Hematopoietic multipotent progenitor cell treated with erythropoietin and hydrocortisone succinate and interleukin-3 and kit ligand, for 6 days (in vitro differentiated cells): ENCODE data around the gene ADAM12.
"Not testable (repeated sequence)": the region's sequence is repeated elsewhere in the genome, so short reads cannot be mapped to it uniquely, and the experiment has no call there.

Experiments used
- DNase-seq: peaks from one replicate; pipeline ENCODE4 v3.0.0-alpha.2; 2015

Gene ADAM12

DNA sequence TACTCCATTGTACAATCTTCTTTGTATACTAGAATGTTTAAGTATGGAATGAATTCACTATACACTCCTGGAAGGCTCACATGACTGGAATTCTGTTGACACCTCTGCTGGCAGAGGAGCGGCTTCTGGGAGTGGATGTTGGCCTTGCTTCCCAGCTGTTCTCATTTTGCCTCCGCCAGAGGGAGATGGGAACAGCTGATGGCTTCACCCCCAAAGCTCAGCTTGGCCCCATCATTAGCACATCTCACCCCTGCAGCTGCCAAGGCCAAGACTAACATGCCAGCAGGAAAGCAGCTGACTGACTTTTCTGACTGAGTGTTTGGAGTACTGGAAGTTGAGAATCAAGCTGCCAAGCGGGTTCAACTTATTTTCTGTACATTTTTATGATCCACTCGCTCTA is 15.1 kb downstream of the ADAM12 start:
- no peak for DNase-seq

DNA sequence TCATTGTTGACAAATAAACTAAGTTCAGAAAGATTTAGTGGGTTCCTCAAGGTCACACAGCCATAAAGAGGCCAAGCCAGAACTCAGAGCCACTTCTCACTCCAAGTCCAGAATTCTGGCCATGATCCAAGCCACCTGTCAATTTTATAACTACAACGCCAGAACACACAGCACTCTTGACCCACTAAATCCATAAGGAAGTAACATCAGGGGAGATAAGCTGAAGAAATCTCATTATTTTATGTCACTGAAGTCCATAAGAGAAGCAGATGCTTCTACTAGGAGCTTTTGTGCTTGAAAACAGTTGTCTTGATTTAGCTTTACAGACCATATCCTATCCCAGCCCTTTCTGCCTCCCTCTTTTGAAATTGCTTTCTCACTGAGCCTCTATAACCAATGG is 15.9 kb downstream of the ADAM12 start:
- DNase-seq: no peak

DNA sequence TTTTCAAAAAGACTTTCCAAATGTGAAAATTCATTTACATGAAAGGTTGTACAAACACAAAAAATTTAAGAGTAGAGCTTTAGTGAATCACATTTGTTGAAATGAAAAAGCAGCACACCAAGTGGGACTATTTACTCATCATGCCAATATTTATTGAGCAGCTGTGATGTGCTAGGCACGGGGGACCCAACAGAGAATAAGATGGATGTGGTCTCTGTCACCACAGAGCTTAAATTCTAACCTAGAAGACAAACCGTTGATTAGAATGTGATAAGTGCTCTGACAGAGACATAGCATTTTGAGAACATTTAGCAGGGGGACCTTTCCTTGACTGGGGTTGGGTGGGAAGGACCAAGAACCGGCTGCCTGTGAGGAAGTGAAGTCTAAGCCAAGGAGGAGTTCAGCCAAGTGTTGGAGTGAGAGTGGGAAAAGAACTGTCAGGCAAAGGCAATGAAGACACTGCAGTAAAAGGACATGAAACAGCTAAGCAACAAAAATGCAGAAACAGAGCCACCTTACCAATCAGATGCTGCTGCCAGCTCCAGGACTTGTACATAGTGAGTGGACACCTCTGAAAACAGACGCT is 19.1 kb downstream of the ADAM12 start:
- no peak for DNase-seq

DNA sequence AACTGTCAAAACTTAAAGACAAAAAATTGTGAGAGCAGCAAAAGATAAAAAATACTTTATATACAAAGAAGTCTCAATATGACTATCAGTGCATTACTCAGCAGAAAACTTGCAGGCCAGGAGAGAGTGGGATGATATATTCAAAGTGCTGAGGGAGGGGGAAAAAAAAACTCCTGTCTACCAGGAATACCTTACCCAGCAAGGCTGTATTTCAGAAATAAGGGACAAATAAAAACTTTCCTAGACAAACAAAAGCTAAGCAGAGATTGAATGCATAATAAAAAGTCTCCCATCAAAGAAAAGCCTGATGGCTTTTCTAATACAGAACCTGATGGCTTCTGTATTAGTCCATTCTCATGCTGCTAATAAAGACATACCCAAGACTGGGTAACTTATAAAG is 31.1 kb downstream of the ADAM12 start:
- DNase-seq: no peak

DNA sequence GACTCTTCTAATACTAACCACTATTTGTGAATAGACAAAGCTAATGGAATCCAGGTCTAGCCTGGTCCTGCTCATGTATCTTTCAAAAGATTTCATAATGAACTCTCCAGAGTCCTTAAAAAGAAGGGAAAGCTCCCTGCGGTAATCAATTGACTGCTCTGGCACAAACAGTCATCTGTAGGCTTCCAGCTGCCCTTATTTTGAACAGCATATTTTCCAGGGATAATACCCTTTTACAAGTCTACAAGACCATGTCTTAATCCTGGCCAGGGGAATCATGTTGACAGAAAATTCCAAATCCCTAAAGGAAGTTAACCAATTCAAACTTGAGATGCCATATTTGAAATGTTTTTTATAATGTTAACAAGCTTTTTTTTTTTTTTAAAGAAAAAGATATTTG is 34.6 kb downstream of the ADAM12 start:
- no peak for DNase-seq

DNA sequence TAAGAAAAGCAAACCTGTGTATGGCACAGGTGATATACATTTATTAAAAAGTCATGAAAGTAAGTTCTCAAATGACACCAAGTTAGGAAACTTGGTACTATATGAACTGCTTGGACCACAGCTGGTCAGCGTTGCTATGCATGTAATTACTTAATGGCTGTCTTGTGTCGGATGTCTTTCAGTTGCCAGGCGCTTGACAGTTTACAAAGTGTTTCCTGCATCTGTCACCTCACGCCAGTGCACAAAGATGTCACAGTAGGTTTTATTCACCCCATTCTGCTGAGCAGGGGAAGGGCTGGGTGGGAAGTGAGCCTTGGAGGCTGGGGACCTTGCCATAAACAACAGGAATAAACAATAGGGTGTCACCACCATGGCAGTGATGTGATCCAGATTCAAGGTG is 35.8 kb downstream of the ADAM12 start:
- DNase-seq: no peak

DNA sequence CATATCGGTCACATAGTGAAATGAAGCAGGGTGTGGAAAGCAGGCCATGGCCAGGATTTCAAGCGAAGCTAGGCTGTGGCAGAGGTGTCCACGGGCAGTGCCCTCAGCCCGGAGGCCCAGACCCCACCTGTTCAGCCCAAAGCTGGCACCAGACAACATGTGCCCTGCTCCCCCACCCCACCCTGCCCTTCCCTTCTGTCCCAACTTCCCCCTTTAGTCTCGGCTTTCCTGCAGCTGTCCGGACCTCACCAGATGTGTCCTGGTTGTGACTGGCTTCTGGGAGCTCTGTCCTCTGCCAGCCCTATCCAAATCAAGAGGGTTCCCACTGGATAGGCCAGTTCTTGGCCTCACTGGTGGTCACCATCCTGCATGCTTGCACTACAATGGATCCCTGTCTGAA is 37.3 kb downstream of the ADAM12 start:
- DNase-seq: no peak

DNA sequence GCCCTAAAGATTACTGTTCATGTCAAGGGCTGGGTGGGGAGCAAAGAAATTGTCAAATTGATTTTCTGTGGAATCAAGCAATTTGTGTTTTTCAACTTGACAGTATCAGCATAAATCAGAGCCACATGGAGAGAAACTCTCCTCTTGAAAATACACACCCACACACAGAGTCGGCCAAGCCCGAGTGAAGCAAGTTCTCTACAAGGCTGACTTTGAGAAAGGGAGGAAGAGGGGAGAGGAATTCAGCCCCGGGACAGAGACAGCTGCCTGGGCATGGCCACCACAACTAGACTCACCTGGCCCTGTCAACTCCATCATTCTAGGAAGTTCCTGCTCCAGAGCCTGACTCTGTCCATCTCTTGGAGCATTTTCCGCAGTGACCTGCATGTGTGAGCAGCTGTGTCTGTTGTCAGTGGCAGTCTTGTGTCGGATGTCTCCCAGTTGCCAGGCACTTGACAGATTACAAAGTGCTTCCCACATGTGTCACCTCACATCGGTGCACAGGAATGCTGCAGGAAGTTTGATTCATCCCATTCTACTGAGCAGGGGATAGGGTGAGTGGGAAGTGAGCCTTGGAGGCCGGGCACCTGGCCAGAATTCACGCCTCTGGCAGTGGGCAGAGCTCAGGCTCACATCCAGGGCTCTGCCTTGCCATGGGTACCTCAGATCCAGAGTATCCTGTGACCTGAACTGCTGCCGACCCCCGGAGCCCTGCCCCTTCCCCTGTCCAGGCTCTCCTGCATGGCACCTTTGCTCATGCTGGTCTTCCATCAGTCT is 37.9 kb downstream of the ADAM12 start:
- no peak for DNase-seq

DNA sequence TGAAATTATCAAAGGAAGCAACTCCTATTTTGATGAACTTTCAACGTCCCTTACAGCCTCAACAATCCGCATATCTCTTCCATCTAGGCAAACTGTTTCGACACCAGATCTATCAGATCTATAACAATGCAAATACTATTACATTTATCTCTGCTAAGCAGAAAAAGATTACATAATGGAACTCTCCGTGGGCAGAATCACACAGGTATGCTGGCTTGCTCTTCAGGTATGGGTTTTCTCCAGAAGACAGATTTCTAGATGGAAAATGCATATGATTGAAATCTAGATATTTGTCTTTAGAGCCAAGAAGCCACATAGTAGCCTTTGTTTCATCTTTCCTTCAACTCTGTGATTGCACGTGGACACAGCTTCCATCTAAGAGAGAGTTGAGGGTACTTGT is 38.6 kb downstream of the ADAM12 start:
- no peak for DNase-seq

DNA sequence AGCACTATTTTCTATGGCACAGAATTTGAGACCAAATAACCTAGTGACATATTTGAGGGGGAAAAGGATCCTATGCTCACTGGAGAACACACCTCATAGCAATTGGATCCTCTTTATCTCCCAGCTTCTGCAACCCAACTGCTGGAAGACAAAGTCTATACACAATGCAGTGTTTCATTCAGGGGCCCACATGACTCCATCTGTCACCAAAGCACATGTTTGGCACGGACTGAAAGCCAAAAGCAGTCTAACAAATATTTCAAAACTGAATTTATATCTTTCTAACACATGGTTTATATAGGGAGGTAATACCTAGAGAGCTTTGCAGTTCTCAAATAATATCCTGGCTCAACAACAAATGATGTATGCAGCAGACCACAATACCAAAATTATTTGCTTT is 39.2 kb downstream of the ADAM12 start:
- no peak for DNase-seq

DNA sequence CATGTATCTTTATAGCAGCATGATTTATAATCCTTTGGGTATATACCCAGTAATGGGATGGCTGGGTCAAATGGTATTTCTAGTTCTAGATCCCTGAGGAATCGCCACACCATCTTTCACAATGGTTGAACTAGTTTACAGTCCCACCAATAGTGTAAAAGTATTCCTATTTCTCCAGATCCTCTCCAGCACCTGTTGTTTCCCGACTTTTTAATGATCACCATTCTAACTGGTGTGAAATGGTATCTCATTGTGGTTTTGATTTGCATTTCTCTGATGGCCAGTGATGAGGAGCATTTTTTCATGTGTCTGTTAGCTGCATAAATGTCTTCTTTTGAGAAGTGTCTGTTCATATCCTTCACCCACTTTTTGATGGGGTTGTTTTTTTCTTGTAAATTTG is 44.8 kb downstream of the ADAM12 start:
- DNase-seq: not testable (repeated sequence)

DNA sequence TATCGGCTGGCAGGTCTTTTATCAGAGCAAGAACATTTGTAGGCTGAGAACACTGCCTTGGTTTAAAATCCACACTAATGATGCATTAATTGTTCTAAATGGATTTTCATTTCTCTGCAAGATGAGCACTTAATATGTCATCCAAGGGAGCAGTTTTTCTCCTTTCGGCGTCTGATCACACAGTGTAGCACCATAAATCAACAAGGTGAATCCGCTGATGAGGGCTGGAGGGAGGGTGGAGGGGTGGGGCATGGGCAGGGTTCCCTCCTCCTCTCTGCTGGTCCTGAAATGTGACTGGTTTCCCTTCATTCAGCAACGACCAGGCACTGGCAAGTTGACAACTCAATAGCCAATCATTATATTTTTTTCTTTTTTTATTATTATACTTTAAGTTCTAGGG is 45.6 kb downstream of the ADAM12 start:
- no peak for DNase-seq

DNA sequence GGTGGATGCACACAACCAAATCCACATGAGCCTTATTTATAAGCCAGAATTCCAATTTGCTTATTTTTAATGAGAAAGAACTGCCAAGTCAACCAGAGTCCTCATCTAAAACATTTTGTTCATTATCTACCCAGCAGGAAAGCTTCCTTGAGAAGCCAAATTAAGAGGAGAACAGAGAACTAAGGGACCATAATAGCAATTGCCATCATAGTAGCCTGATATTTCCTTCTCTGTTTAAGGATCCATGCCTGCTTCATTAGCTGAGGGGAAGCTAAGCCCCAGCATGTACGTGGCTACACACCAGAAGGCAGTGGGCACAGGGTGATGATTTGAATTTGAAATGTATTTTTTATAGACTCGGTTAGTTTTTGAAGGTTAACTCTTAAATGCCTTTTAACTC is 46.8 kb downstream of the ADAM12 start:
- no peak for DNase-seq

DNA sequence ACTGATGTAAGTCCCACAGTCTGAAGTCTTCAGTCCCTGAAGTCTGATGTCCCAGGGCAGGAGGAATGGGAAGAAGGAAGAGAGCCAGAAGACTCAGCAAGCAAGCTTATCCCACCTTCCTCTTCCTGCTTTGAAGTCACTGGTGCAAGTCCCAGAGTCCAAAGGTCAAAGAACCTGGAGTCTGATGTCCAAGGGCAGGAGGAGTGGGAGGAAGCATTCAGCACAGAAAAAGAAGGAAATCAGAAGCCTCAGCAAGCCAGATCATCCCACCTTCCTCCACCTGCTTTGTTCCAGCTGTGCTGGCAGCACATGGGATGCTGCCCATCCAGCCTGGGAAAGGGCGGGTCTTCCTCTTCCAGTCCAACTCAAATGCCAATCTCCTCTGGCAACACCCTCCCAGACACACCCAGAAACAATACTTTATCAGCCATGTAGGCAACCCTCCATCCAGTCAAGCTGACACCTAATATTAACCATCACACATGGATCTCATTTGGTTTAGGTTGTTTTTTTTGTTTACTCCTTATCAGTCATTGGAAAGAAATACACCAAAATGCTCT is 50.9 kb downstream of the ADAM12 start:
- no peak for DNase-seq

DNA sequence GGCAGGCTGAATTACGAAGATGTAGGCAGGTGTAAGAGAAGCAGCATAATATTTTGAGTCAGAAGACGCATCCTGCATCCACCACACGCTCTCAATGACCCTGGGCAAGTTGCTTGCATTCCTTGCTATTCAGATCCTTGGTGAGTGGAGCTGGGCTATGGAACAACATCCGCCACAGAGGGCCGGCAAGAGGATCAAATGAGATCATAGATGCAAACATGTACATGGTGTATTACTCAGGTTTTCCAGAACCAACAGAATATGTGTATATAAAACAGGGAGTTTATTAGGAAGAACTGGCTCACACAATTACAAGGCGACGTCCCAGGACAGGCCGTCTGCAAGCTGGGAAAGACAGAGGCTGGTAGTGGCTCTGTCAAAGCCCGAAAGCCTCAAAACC is 51.5 kb downstream of the ADAM12 start:
- DNase-seq: no peak

DNA sequence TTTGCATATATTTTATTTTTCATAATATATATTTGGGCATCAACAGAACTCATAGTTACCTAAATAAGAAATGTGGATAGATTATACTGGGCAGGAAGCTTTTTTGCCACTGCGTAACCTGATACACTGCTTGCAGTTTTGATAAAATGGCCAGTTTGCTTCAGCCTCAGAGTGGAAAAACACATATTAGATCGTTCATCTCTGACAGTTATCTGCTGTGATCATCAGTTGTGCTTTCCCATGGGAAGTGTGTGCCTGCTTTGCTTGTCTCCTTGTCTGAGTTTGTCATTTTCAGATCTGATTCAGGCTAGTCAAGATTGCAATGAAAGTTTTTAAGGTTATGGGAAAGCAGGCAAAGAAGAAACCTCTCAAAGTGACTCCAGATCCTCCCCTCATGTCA is 54.0 kb downstream of the ADAM12 start:
- no peak for DNase-seq

DNA sequence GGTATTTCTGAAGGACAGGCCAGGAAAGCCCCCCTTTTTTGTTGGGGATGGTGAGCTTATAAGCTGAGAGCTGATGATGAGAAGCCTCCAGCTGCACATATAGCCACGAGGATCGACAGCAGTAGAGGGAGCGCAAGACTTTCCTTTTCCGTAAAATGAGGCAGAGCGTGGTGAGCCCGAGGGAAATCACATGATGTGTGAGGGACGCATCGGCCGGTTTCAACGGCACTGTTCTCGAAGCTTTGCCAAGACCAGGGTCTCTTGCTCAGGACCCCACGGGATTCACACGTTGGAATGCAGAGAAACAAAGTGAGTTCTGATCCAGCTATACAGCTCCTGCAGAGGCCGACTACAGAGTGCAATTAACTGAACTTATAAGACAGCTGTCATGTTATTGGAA is 55.7 kb downstream of the ADAM12 start:
- no peak for DNase-seq

DNA sequence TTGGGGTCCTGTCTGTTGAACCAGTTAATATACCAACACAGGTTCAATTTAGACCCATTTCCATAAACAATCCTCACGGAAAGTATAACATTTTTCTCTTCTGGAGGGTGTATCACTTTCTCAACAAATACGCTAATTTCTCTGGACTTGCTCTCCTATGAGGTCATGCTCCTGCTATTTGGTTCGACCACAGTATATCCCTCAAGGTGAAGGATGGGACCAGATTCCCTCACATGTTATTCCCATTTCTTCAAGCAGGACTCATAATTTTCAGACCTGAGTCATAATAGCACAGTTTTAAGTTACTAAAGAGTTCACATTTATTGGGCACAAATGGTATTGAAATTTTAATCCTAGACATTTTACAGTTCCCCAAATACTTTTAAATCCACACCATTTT is 57.2 kb downstream of the ADAM12 start:
- DNase-seq: no peak

DNA sequence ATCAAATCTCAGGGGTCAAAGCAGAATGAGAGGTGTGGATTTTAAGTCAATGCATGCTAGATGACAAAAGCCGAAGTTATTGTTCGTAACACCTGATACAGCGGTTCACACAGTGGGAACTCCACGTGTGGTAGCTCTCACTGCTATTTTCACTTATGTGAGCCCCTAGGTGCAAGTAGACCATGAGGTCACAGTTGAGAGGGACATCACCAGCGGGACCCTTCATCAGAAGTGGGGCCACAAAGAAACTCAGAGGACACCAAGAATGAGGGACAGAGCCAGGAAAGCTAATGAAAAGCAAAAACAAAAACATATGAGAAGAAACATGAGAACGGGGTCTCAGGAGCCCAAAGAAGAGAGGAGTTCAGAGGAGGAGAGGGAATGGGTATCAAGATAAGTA is 63.5 kb downstream of the ADAM12 start:
- no peak for DNase-seq

DNA sequence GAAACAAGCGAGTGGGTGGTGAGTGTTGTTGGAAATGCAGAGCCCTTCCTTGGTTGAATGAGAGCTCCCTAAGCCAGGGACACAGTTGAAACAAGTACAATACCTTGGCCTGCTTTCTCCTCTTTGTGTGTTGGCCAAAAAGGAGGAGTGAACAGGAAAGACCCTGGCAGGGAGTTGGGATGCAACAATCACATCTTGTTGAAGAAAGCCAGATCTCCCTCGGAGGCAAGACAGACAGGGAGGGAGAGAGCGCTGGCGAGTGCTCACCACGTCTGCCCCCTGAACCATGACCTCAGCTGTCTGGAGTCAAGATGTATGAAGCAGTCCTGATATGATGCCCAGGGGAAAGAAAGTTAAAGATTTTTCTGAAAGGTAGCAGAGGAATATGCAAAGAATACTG is 66.8 kb downstream of the ADAM12 start:
- DNase-seq: no peak

DNA sequence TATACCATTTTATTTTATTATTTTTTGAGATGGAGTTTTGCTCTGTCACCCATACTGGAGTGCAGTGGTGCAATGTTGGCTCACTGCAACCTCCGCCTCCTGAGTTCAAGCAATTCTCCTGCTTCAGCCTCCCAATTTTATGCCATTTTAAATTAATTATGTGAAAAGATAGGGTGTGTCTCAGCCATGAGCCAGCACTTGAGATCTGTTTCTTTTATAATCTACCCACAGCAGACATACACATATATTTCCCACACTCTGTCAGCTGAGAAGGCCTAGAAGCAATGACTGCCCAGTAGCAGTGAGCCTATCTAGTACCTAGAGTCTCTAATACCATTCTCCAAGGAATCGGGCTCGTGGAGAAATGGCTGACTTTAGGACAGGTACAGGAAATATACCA is 70.5 kb downstream of the ADAM12 start:
- no peak for DNase-seq

DNA sequence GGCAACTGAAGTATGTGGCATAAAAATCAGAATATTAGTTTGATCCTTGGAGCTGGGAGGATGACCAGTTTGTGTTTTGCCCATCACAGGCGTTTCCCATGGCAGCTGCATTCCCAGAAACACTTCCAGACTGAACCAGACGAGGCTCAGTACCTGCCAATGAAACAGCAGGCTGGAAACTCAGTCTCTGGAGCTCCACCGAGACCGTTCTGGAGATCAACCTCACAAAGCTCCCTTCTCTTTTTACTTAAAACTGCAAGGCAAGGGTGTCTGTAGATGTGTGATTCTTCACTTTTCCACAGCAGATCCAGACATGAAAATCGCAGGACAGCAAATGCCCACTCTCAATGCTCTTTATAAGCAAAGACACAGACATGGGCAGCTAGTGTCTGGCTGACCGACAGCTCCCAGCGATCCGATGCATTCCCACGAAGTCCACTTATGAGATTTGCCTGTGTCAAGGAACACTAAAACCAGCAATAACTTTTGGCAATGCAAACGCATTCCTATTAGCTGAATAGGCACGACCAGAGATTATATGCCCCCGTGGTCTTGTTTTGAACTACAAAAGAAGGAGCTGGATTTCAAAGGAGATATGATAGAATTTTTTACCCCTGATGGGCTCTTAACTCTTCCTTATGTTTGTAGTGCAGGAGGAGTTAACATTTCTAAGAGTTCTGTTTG is 72.6 kb downstream of the ADAM12 start:
- DNase-seq: no peak

DNA sequence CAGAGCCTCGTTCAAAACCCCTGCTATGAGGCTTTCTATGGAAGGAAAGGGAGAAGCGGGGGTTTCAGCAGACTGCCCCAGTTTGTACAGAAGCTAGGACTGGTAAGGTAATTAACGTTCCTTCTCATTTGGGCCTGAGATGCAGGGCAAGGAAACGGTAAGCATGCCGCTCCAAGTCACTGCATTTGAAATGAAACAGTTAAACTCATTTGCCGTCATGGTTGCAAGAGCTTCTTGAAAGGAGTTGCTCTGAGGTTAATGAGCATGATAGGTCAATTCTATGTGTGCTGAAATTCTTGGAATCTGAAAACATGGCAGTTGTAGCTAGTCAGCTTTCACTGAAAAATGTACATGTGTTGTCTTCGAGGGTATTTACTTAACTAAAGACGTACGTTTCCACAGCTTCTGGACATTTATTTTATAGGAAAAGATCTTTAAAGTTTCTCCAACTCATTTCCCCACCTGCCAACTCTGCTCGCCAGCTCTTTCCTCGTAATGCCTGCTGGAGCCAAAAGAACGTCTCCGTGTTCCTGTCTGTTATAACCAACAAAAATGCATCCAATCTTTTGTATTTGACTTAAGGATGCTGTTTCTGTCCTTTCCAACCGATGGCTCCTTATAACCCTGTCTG is 73.3 kb downstream of the ADAM12 start:
- DNase-seq: no peak

DNA sequence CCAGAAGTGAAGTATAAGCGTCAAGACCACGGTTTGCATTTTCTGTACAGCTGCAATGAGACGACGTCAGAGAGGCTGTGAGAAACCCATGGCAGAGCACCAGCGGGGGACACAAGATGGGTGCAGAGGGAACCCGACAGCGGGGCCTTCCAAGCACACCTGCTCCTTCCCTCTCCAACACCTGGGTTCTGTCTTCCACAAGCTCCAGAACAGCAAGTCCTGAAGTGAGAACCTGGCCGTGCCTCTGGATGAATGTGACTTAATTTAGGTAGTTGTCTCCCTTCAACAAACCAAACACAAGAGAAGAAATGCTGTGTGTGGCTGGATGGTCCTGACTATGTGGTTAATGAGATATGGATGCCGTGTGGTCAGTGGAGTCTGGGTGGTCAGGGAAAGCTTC is 76.1 kb downstream of the ADAM12 start:
- DNase-seq: no peak
